Measurements from ENCODE around the gene SSX1. TPM values are rescaled to one million over a fixed set of nuclear protein-coding genes. Genes with fewer than 3 reads are reported as not detected.
"Not testable (repeated sequence)": the region's sequence is repeated elsewhere in the genome, so short reads cannot be mapped to it uniquely, and the experiment has no call there.

Gene SSX1
- not detected for polyA plus RNA-seq (ENCODE audit: insufficient read length in 3 of 3)
- long read RNA-seq, donor 1 = 0 reads
- long read RNA-seq, donor 2 = 0 reads
- long read RNA-seq, donor 3 = 0 reads
- long read RNA-seq, donor 4 = 0 reads
- long read RNA-seq, donor 5 = 0 reads
- long read RNA-seq, donor 6 = 0 reads
- long read RNA-seq, donor 7 = 0 reads
- long read RNA-seq, donor 8 = 0 reads
- long read RNA-seq, donor 9 = 0 reads
- long read RNA-seq, donor 10 = 0 reads
- long read RNA-seq, donor 11 = 0 reads
- long read RNA-seq, donor 12 = 0 reads
- long read RNA-seq, donor 13 = 0 reads
- long read RNA-seq, donor 14 = 0 reads
- long read RNA-seq, donor 15 = 0 reads
- long read RNA-seq, donor 16 = 0 reads

- DNase-seq = not testable (repeated sequence)
These were observed at the start of gene SSX1 for GRCh38 chrX:48255062-48255796. SSX1 (plus strand) TSS chrX:48255392; CDS start chrX:48257242, 1,850 bp downstream.

DNA sequence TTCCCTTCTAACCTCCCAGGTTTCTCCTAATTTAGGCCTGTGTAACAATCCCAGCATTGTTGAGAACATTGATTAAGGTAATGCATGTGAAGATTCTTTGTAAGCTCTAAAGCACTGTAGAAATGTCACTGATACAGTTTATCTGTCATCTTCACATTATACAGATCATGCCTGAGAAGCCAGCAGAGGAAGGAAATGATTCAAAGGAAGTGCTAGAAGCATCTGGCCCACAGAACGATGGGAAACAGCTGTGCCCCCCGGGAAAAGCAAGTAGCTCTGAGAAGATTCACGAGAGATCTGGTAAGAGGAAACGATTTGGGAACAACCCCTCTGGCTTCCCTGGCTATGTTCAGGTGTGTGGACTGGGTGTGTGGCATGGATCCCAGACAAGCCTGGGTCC is 40.9 kb upstream of the SSX1 start:
- not testable (repeated sequence) for DNase-seq

- not testable (repeated sequence) for DNase-seq
These were observed 31.0 kb upstream of the SSX1 start for GRCh38 chrX:48224196-48224595.

GRCh38 chrX:48252945-48253344 is 2.2 kb upstream of the SSX1 start:
- DNase-seq = not testable (repeated sequence)

DNA sequence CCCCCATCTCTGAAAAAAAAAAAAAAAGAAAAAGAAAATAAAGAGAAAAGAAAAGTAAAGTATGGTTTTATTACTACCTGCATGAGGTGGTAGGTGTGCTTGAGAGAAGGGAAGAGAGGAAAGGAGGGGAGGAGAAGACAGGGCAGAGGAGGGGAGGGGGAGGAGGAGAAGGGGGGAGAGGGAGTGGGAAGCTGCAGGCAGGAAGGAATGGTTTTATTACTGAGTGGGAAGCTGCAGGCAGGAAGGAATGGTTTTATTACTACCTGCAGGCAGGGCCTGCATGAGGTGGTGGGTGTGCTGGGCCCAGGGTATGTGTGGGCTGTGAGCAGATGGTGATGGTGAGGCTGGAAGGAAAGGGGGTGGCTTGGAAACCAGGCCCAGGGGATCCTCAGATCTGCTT is 19.2 kb downstream of the SSX1 start:
- DNase-seq = not testable (repeated sequence)

DNA sequence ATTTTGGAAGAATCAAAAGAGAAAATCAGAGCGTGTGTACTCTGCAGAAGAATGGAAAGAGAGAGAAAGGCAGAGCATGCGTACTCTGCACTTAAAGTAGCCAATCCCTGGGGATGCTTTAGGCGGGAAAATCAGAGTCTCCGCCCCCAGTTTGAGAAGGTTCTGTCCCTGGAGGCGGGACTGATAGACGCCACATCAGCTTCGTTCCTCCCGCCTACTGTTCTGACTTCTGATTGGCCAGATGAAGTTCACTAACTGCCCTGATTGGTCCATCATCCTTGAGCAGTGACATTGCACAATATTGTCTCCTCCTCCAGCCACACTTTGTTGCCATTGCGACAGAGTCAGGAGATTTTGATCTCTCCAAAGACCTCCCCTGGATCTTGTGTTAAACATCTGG is 23.8 kb downstream of the SSX1 start:
- no peak for DNase-seq

- DNase-seq = not testable (repeated sequence)
These were observed 25.5 kb downstream of the SSX1 start for GRCh38 chrX:48280729-48281128.

DNA sequence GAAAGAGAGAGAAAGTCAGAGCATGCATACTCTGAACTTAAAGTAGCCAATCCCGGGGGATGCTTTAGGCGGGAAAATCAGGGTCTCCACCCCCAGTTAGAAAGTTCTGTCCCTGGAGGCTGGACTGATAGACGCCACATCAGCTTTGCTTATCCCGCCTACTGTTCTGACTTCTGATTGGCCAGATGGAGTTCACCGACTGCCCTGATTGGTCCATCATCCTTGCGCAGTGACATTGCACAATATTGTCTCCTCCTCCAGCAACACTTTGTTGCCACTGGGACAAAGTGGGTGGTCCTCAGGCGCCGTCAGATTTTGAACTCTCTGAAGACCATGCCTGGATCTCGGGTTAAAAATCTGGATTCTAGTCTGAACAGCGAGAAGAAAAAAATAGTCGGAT is 51.0 kb downstream of the SSX1 start:
- no peak for DNase-seq

- not testable (repeated sequence) for DNase-seq
These were observed 58.8 kb downstream of the SSX1 start for GRCh38 chrX:48313996-48314395.

Other genes starting within 250 kb of the SSX1 start
- under 1 TPM in 1 of 3 donors, not detected in 2; 0.31 TPM for gene SPACA5, start 248.4 kb upstream of the SSX1 start, polyA plus RNA-seq (ENCODE audit: insufficient read length in 3 of 3)
- gene ZNF630, start 183.8 kb upstream of the SSX1 start, polyA plus RNA-seq (ENCODE audit: insufficient read length in 3 of 3) = 1 to 10 TPM; 2.3 to 3.9 (median 3.4) TPM
- gene SPACA5B, start 124.8 kb upstream of the SSX1 start, polyA plus RNA-seq (ENCODE audit: insufficient read length in 3 of 3) = not detected
- gene SSX5, start 58.6 kb upstream of the SSX1 start, polyA plus RNA-seq (ENCODE audit: insufficient read length in 3 of 3) = not detected
- not detected for gene SSX3, start 101.3 kb downstream of the SSX1 start, polyA plus RNA-seq (ENCODE audit: insufficient read length in 3 of 3)
- gene SSX4, start 128.1 kb downstream of the SSX1 start, polyA plus RNA-seq (ENCODE audit: insufficient read length in 3 of 3) = not detected
- not detected for gene SSX4B, start 156.6 kb downstream of the SSX1 start, polyA plus RNA-seq (ENCODE audit: insufficient read length in 3 of 3)
- 10 to 100 TPM in 2 of 3 donors, 1 to 10 TPM in 1; 5.4 to 10.5 (median 10.3) TPM for gene SLC38A5, start 214.9 kb downstream of the SSX1 start, polyA plus RNA-seq (ENCODE audit: insufficient read length in 3 of 3)
- gene FTSJ1, start 220.8 kb downstream of the SSX1 start, polyA plus RNA-seq (ENCODE audit: insufficient read length in 3 of 3) = 10 to 100 TPM; 34.8 to 40.2 (median 39.5) TPM